GM21447 (cell line): ENCODE data around the gene PYCR2.

ENCODE experiments used
- ATAC-seq: cut with Tn5 transposase; IDR thresholded peaks from one replicate; pipeline ENCODE4 v1.9.1; 2021; ENCODE audit not compliant: unreplicated experiment

Gene PYCR2

GRCh38 chr1:225879521-225880221, 44.4 kb downstream of the PYCR2 start:
- ATAC-seq = no peak

DNA sequence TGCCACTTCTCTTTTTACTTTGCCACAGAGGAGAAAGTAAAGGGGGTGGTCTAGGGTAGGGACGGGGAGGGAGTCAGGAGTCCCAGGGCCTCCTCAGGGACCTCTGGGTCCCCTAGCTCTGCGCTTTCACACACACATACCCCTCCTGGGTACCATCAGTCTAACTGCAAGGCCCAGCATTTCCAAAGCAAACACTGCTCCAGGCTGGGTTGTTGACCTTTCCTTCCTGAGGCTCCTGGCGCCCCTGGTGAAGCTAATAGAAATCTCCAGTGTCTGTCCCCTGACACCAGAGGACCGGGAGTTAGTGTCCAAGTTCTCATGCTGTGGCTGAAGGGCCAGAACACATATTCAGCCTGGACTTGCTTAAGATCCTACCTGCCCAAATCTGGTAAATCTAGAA, 45.8 kb downstream of the PYCR2 start:
- ATAC-seq = no peak

GRCh38 chr1:225877580-225877979, 46.5 kb downstream of the PYCR2 start:
- no peak for ATAC-seq

DNA sequence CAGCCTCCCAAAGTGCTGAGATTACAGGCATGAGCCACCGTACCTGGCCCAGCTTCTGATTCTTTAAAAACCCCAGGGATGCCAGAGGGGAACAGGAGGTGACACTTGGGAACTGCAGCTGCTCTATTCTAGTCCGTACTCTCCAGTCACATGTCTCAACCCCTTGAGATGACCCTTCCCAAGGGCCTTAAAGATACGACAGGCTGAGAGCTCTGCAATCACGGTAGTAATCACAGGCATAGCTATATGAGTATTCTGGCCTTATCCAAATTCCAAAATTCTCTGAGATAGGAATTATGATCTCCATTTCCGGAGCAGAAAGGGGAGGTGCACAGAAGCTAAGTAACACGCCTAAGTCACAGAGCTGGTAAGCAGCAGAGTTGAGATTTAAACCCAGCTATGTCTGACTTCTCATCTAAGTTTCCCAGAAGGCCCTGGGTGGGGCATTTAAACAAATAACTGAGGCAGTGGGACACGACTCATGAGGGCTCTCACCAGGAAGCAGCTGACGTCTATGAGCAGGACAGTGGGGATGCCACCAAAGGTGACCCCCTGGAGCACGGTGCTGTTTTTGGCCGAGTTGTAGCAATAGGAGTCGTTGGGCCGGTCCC, 47.0 kb downstream of the PYCR2 start:
- no peak for ATAC-seq

- no peak for ATAC-seq
These were observed 48.8 kb downstream of the PYCR2 start for GRCh38 chr1:225875044-225875815.

- ATAC-seq = no peak
These were observed 49.6 kb downstream of the PYCR2 start for GRCh38 chr1:225874431-225874830.

- no peak for ATAC-seq
These were observed 50.7 kb downstream of the PYCR2 start for GRCh38 chr1:225873281-225873850.

DNA sequence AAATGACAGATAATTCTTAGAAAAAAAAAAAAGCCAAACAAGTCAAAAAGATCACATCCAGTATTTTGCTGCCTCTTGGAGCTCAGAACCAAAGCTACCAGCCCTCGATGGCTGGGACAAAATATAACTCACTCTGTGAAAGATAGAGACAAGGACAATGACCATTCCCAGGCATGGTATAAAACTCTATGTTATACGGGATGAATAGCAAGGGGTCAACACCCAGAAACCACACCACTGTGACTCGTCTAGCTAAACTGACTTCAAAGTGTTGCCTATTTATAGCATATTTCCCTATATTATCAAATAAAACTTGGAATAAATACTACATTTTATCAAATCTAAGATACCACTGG, 52.0 kb downstream of the PYCR2 start:
- no peak for ATAC-seq

DNA sequence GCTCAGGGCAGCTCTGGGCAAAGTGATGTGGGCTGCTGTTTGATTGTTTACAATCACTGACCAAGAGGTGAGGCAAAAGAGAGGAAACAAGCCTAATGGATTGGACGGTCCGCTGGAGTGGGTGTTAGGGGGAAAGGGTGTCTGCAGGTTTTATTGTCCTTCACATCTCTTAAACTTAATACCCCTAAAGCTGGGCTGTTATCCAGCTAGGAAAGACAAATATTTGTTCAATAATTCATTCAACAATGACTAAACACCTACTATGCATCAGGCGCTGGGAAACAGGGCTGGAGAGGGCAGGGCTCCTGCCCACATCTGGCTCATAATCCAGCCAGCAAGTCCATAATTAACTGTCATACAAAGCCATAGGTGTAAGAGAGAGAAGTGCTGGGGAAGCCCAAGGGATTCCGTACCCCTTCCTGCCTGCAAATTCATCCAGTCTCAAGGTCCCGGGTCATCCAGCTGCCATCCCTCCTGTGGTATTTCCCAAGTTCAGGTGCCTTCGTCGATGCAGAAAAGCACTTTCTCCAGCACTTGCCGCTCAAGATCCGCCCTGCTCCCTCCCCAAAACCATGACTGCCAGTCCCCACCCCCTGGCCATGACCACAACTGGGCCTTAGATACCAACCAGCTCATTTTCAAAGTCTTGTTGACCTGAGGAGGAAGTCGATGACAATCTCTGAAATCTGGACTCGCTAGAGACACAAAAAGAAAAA, 52.5 kb downstream of the PYCR2 start:
- ATAC-seq = no peak

DNA sequence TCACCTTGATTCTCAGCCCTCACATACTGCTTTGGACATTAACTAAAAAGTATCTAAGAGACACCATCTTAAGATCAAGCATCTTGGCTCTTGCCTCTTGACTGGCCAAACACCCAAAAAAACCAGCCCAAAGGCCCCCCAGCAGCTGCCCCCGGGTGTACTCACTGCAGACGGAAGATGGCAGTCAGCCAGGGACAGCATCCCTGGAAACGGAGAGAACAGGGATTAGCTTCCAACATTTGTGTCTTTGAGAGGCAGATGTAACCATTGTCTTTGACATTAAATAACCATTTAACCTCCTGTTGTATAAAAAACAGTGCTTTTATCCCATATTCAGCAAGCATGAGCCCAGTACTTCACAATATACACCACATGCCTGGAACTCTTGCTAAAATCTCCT, 53.1 kb downstream of the PYCR2 start:
- ATAC-seq = no peak
